ENCODE results near the gene SEMA5A.

DNA sequence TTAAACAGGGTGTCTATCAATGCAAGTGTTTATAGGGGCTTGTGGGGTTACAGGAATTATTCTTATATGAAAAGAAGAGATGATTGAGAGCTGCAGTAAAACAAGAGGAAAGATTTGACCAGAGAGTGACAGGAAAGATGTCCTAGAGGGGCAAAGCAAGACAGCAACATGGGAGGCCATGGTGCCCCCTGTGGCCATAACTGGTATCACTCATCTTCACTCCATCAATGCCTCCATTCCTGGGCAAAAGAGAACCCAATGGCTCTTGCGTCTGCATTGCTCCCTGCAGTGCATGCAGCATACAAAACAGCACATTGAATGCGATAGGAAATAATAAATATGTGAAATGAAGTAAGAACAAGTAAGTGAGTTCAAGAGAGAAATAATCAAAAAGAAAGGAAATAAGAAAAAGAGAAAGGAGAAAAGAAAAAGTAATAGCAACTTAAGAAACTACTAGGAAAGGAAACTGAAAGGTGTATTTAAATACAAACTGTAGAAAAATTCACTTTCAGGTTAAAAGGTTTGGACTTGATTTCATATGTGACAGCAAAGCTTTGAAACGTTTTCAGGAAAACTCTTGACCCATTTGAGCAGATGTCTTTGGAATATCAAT lies 206.6 kb downstream of the SEMA5A start:
- TF ChIP-seq, protein P1, sequence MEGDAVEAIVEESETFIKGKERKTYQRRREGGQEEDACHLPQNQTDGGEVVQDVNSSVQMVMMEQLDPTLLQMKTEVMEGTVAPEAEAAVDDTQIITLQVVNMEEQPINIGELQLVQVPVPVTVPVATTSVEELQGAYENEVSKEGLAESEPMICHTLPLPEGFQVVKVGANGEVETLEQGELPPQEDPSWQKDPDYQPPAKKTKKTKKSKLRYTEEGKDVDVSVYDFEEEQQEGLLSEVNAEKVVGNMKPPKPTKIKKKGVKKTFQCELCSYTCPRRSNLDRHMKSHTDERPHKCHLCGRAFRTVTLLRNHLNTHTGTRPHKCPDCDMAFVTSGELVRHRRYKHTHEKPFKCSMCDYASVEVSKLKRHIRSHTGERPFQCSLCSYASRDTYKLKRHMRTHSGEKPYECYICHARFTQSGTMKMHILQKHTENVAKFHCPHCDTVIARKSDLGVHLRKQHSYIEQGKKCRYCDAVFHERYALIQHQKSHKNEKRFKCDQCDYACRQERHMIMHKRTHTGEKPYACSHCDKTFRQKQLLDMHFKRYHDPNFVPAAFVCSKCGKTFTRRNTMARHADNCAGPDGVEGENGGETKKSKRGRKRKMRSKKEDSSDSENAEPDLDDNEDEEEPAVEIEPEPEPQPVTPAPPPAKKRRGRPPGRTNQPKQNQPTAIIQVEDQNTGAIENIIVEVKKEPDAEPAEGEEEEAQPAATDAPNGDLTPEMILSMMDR (IDR thresholded peaks at IDR 0.05), result no peak
- TF ChIP-seq POLR2AphosphoS5 (IDR thresholded peaks at IDR 0.05) (no peak), POLR2A (IDR thresholded peaks at IDR 0.05) (no peak), EP300 (IDR thresholded peaks at IDR 0.05) (no peak)
